Smooth muscle cell (in vitro differentiated cells): ENCODE measurements around the gene ATOH8. TPM values are rescaled to one million over a fixed set of nuclear protein-coding genes. Genes with fewer than 3 reads are reported as not detected.

Source experiments
- DNase-seq: peaks from one replicate; lab custom pipeline; 2025; ENCODE audit not compliant: unreplicated experiment; lab: John Stamatoyannopoulos, UW
- H2AFZ ChIP-seq: fragments of 200-600 bp; sonication (generic); 2 replicates; pipeline ENCODE4 v1.6.0; 2016; ENCODE audit warnings: antibody characterized with exemption, low read depth, mild to moderate bottlenecking
- H3F3A ChIP-seq: fragments of 200-600 bp; sonication (generic); 2 replicates; pipeline ENCODE4 v1.6.0; 2017; ENCODE audit warnings: antibody characterized with exemption, low read depth
- H3K27ac ChIP-seq: fragments of 200-600 bp; sonication (generic); 2 replicates; pipeline ENCODE4 v1.5.1; 2016; ENCODE audit warnings: low read depth, mild to moderate bottlenecking
- H3K27me3 ChIP-seq: fragments of 200-600 bp; sonication (generic); 2 replicates; pipeline ENCODE4 v1.6.1; 2016; ENCODE audit warnings: low read depth, mild to moderate bottlenecking
- H3K36me3 ChIP-seq: fragments of 200-600 bp; sonication (generic); 2 replicates; pipeline ENCODE4 v1.5.1; 2016; ENCODE audit warnings: low read depth
- H3K4me1 ChIP-seq: fragments of 200-600 bp; sonication (generic); 2 replicates; pipeline ENCODE4 v1.5.1; 2016; ENCODE audit warnings: low read depth
- H3K4me2 ChIP-seq: fragments of 200-600 bp; sonication (generic); 2 replicates; pipeline ENCODE4 v1.6.0; 2016; ENCODE audit warnings: mild to moderate bottlenecking
- H3K4me3 ChIP-seq: fragments of 200-600 bp; sonication (generic); 2 replicates; pipeline ENCODE4 v1.5.1; 2016; ENCODE audit warnings: mild to moderate bottlenecking
- H3K79me2 ChIP-seq: fragments of 200-600 bp; sonication (generic); 2 replicates; pipeline ENCODE4 v1.6.0; 2016; ENCODE audit warnings: low read depth, mild to moderate bottlenecking
- H3K9ac ChIP-seq: fragments of 200-600 bp; sonication (generic); 2 replicates; pipeline ENCODE4 v1.6.0; 2016; ENCODE audit warnings: low read depth
- H3K9me3 ChIP-seq: fragments of 200-600 bp; sonication (generic); replicated peaks from 2 replicates; pipeline ENCODE4 v1.5.1; 2016; ENCODE audit warnings: low read depth
- H4K20me1 ChIP-seq: fragments of 200-600 bp; sonication (generic); 2 replicates; pipeline ENCODE4 v1.6.0; 2016; ENCODE audit warnings: low read depth
- CTCF ChIP-seq: fragments of 200-600 bp; sonication (generic); IDR thresholded peaks from 2 replicates; pipeline ENCODE4 v1.5.1; 2017; ENCODE audit warnings: borderline replicate concordance, mild to moderate bottlenecking, antibody characterized with exemption; ENCODE audit not compliant: insufficient read depth, poor library complexity, severe bottlenecking
- WGBS: methylation state at CpG from one replicate; pipeline ENCODE4 v1.1.7; 2016; ENCODE audit warnings: low lambda C conversion rate; 5-methylcytosine and 5-hydroxymethylcytosine counted together
- polyA plus RNA-seq: library from polyadenylated mRNA; unstranded; fragments of >200 nt; fragmentation: Nextera tagmentation; extraction: Ambion mirVana; gene quantifications from 2 replicates; pipeline ENCODE4 v1.2.1, GENCODE V29; 2016
- total RNA-seq: library from RNA; depleted of rRNA; stranded (reverse); fragments of >200 nt; gene quantifications from 2 replicates; pipeline ENCODE4 v1.2.3, GENCODE V29; 2014

Gene ATOH8
- total and polyA plus RNA-seq, 2 experiments from 2014 or later: 5.2 to 6.5 TPM

DNA sequence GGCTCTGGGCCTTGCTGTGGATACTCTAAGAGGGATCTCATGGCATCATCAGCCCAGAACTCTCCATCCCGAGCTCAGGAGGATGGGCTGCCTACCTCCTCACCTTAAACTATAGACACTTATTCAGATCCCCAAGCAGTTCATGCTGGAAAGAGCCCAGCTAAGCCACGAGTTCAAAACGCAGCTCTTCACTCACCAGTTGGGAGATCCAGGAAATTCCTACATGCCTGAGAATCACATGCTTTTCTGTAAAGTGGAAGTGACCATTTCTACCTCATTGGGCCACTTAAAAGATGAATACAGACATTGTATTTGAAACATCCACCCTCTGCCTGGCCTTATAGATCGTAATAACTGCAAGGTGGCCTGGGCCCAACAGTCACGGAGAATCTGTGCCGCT is 6.6 kb downstream of the ATOH8 start:
- Histone ChIP-seq H3F3A (no peaks in the 10 kb centered on the region), H3K9me3 (no peaks in the 10 kb centered on the region), H3K4me3 (no peak overlapping the region), H3K27me3 (peaks cover 16% of the 10 kb centered on the region), H3K4me1 (peaks cover 3% of the 10 kb centered on the region), H4K20me1 (peaks cover 64% of the 10 kb centered on the region), H3K4me2 (no peak overlapping the region), H2AFZ (no peak overlapping the region), H3K27ac (no peak overlapping the region), H3K36me3 (no peaks in the 10 kb centered on the region), H3K9ac (no peak overlapping the region), H3K79me2 (peaks cover 11% of the 10 kb centered on the region)
- DNase-seq: no peak
- no peak for TF ChIP-seq CTCF
- WGBS: 78% methylated on average over 6 of the region's 6 CpGs

DNA sequence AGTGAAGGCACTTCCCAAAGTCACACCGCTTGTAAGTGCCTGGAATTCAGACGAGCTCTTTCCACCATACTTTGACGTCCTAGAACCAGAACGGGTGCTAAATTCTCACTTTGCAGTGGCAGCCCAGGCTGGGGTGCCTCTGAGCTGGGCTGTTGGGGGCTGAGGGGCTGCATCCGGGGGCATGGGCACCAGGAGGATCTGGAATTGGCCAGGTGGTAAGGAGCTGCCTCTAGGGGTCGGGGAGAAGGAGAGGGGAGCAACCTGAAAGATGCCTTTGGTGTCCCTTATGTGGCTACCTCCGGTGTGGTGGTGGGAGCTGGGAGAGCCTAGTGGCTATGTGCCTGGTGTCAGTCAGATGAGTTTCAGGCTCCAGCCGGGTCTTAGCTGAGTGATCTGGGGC is 7.1 kb downstream of the ATOH8 start:
- H3K9ac ChIP-seq: no peak overlapping the region
- H3K36me3 ChIP-seq: no peaks in the 10 kb centered on the region
- H3K9me3 ChIP-seq: no peaks in the 10 kb centered on the region
- no peak overlapping the region for H3K4me2 ChIP-seq
- H3K27me3 ChIP-seq: peaks cover 11% of the 10 kb centered on the region
- no peak overlapping the region for H3K27ac ChIP-seq
- 85% methylated on average over 8 of the region's 8 CpGs for WGBS
- no peak overlapping the region for H3K4me3 ChIP-seq
- H3K79me2 ChIP-seq: peaks cover 6% of the 10 kb centered on the region
- no peak for TF ChIP-seq CTCF
- peaks cover 5% of the 10 kb centered on the region for H3K4me1 ChIP-seq
- DNase-seq: no peak
- no peak overlapping the region for H2AFZ ChIP-seq
- peaks cover 59% of the 10 kb centered on the region for H4K20me1 ChIP-seq
- no peaks in the 10 kb centered on the region for H3F3A ChIP-seq

DNA sequence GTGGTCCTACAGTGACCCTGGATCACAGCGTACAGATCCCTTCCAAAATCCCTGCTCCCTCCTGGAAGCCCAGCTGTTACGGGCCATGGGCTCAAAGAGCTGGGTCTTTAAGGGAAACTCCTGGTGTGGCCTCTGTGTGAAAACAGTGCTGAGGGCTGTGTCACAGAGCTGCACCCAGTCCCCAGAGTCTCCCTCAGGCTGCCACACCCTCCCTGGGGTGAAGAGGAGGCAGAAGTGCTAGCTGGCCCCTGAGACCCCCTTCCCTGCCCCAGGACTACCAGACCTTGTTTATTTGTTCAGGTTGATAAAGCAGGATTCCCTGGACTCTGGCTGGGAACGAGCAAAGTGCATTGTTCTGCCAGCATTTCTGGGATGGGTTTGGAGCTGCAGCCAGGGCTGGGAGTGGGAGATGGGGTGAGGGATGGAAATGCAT is 7.7 kb downstream of the ATOH8 start:
- Histone ChIP-seq H3K36me3 (no peaks in the 10 kb centered on the region), H3K79me2 (no peaks in the 10 kb centered on the region), H3K4me2 (no peak overlapping the region), H3K27me3 (peaks cover 5% of the 10 kb centered on the region), H3K9ac (no peak overlapping the region), H3F3A (no peaks in the 10 kb centered on the region), H3K4me1 (peaks cover 11% of the 10 kb centered on the region), H2AFZ (no peak overlapping the region), H3K9me3 (no peaks in the 10 kb centered on the region), H3K4me3 (no peak overlapping the region), H4K20me1 (peaks cover 52% of the 10 kb centered on the region), H3K27ac (no peak overlapping the region)
- 71% methylated on average over 3 of the region's 3 CpGs for WGBS
- DNase-seq: no peak
- no peak for TF ChIP-seq CTCF

DNA sequence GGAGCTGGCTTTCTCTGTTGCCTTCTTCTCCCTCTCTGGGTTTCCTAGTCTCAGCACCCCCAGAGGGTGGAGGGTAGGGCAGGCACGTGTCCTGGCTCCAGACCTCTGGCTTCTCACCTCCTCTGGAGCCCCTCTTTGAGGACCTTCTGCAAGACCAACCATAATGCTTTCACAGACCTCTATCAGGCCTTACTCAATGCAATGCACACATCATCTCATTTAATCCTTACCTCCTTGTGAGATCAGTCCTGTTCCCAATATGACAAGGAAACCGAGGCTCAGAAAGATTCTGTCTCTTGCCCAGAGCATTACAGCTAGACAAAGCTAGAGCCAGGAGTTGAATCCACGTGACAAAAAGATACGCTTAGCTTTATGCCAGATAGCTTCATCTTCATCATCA is 8.2 kb downstream of the ATOH8 start:
- H3F3A ChIP-seq: no peaks in the 10 kb centered on the region
- peaks cover 48% of the 10 kb centered on the region for H4K20me1 ChIP-seq
- H3K9ac ChIP-seq: no peak overlapping the region
- no peaks in the 10 kb centered on the region for H3K79me2 ChIP-seq
- H3K27me3 ChIP-seq: peaks cover under 1% of the 10 kb centered on the region
- no peak for TF ChIP-seq CTCF
- WGBS: 92% methylated on average over 4 of the region's 4 CpGs
- peaks cover 11% of the 10 kb centered on the region for H3K4me1 ChIP-seq
- H3K27ac ChIP-seq: no peak overlapping the region
- DNase-seq: no peak
- H3K36me3 ChIP-seq: no peaks in the 10 kb centered on the region
- no peak overlapping the region for H2AFZ ChIP-seq
- no peak overlapping the region for H3K4me2 ChIP-seq
- H3K9me3 ChIP-seq: no peaks in the 10 kb centered on the region
- no peak overlapping the region for H3K4me3 ChIP-seq
